ENCODE results near the gene KCNQ2.

Gene KCNQ2

DNA sequence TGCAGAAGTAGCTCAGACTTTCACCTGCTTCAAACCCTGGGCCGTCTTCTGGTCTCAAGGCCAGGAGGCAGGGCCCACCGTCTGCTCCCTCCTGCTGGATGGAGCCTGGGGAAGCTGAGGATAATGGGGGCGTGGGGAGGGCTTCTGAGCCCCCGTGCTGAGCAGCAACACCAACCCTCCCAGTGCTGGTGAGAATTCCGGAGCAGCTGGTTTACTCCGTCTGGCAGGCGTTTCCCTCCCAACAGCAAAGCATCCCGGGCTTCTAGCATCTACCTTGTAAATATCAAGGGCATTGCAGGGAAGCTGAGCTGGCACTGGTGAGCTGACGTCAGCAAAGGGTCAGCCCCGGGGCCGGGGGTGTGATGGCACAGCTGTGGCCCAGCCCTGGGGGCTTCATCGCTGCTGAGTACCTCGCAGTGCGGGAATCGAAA lies 94.5 kb downstream of the KCNQ2 start:
- Histone ChIP-seq H3K36me3 (ENCODE audit: control insufficient read depth, low read depth, low read length) (no peaks in the 10 kb centered on the region), H3K27ac (ENCODE audit: low read length) (no peak overlapping the region), H3K9me3 (ENCODE audit: control insufficient read depth, low read depth, low read length) (no peaks in the 10 kb centered on the region), H3K4me1 (ENCODE audit: control insufficient read depth, low read depth, low read length) (peaks cover 8% of the 10 kb centered on the region), H3K4me3 (ENCODE audit: low read length) (no peak overlapping the region), H3K9ac (ENCODE audit: low read length) (no peak overlapping the region), H3K27me3 (ENCODE audit: control insufficient read depth, insufficient read depth, low read length) (peaks cover 10% of the 10 kb centered on the region)

DNA sequence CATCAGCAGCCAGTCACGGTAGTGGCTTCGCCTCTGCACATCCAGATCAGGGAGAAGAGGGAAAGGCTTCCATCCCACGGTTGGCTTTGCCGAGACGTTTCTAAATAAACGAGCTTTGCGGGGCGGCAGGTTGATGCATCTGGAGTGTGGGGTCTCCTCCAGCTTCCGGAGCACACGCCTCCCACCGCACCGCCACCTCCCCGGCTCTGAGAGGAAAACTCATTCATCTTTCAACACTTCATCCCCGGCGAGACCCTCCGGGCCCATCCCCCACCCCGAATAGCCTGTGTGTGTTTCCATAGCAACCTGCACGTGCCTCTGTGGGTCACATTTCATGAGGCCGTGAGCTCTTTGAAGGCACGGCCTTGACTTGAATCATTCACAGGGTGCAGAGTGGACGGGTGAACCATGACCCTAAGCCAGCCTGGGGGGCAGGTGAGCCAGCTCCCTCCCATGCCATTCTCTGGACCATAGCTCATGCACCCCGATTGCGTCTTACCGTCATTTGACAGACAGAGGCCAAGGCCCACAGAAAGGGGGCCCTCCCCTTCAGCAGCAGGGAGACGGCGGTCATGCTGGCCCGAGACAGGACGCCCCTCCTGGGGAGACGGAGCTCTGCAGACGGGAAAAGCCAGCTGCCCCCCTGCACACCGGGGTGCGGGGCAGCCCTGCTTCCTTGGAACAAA lies 95.1 kb downstream of the KCNQ2 start:
- H3K9ac ChIP-seq (ENCODE audit: low read length), result no peak overlapping the region
- peaks cover 8% of the 10 kb centered on the region for H3K4me1 ChIP-seq (ENCODE audit: control insufficient read depth, low read depth, low read length)
- no peak overlapping the region for H3K27ac ChIP-seq (ENCODE audit: low read length)
- H3K9me3 ChIP-seq (ENCODE audit: control insufficient read depth, low read depth, low read length), result no peaks in the 10 kb centered on the region
- H3K36me3 ChIP-seq (ENCODE audit: control insufficient read depth, low read depth, low read length), result no peaks in the 10 kb centered on the region
- H3K4me3 ChIP-seq (ENCODE audit: low read length), result no peak overlapping the region
- peaks cover 10% of the 10 kb centered on the region for H3K27me3 ChIP-seq (ENCODE audit: control insufficient read depth, insufficient read depth, low read length)

DNA sequence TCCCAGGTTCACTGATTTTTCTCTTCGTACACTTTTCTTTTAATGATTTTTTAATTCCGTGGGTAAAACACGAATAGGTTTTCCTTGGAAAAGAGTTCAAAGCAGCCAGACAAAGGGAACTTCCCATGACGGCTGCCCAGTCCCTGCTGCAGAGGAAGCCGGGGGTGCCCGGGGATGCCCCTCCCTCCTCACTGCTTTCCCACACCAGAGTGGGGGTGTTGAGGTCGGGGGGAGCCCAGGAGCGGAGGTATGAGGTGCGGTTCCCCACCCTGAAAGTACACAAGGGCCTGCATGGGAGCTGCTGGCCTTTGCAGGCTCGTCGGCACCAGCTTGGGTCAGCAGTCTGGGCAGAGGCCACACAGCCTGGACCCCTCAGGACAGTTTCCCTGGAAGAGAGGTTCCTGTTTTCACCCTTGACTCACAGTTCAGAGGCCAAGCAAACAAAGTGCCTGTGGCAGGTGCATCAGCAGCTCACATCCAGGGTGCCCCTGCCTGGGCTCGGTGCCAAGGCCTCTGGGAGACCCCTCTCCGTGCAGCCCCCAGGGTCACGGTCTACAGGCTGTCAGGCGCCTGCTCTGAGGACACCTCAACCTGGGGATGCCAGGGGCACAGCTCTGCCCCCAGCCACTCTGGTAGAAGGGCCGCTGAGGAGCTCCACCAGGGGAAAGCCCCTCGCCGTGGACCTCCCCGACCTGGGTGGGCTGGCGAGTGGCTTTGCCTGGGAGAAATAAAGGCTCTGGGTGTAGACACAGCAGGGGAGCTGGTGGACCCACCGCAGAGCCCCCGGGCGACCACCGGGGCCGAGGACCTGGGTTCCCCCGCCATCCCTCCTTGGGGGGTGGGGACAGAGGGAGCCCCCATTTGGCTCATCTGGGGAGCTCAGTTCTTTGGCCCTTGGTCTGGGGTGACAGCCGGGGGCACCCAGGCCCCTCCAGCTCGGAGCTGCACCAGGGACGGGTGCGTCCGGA lies 95.9 kb downstream of the KCNQ2 start:
- no peak overlapping the region for H3K27ac ChIP-seq (ENCODE audit: low read length)
- peaks cover 8% of the 10 kb centered on the region for H3K4me1 ChIP-seq (ENCODE audit: control insufficient read depth, low read depth, low read length)
- H3K36me3 ChIP-seq (ENCODE audit: control insufficient read depth, low read depth, low read length), result no peaks in the 10 kb centered on the region
- H3K9ac ChIP-seq (ENCODE audit: low read length), result no peak overlapping the region
- H3K27me3 ChIP-seq (ENCODE audit: control insufficient read depth, insufficient read depth, low read length), result peaks cover 10% of the 10 kb centered on the region
- H3K9me3 ChIP-seq (ENCODE audit: control insufficient read depth, low read depth, low read length), result no peaks in the 10 kb centered on the region
- H3K4me3 ChIP-seq (ENCODE audit: low read length), result no peak overlapping the region

DNA sequence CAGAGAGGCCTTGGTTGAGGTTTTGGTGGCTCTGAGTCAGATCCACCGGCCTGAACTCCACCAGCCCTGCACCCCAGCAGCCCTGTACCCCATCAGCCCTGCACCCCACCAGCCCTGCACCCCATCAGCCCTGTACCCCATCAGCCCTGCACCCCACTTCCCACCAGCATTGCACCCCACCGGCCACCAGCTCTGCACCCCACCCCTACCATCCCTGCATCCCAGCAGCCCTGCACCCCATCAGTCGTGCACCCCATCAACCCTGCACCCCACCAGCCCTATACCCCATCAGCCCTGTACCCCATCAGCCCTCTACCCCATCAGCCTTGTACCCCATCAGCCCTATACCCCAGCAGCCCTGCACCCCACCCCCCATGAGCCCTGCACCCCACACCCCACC lies 97.0 kb downstream of the KCNQ2 start:
- Histone ChIP-seq H3K36me3 (ENCODE audit: control insufficient read depth, low read depth, low read length) (no peaks in the 10 kb centered on the region), H3K4me3 (ENCODE audit: low read length) (no peak overlapping the region), H3K27ac (ENCODE audit: low read length) (no peak overlapping the region), H3K9ac (ENCODE audit: low read length) (no peak overlapping the region), H3K9me3 (ENCODE audit: control insufficient read depth, low read depth, low read length) (no peaks in the 10 kb centered on the region), H3K27me3 (ENCODE audit: control insufficient read depth, insufficient read depth, low read length) (peaks cover 10% of the 10 kb centered on the region), H3K4me1 (ENCODE audit: control insufficient read depth, low read depth, low read length) (peaks cover 8% of the 10 kb centered on the region)

DNA sequence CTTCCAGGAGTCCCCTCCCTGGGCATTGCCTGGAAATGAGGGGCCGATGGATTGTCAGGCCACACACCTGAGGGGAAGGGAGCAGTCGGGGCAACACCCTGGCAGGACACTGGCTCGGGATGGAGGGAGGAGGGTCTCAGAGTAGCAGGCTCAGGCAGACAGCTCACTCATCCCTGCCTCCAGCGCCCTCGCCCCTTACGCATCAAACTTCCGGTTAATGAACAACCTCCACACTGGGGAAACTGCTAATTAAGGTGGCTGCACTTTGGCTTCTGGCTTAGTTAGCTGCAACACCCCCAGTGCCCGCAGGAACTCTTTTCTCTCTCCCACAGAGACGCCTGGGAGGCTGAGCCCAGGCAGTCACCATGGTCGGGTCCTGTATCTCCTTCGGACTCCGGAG lies 98.0 kb downstream of the KCNQ2 start:
- Histone ChIP-seq H3K4me1 (ENCODE audit: control insufficient read depth, low read depth, low read length) (peaks cover 8% of the 10 kb centered on the region), H3K9ac (ENCODE audit: low read length) (no peak overlapping the region), H3K27me3 (ENCODE audit: control insufficient read depth, insufficient read depth, low read length) (peaks cover 10% of the 10 kb centered on the region), H3K27ac (ENCODE audit: low read length) (no peak overlapping the region), H3K4me3 (ENCODE audit: low read length) (no peak overlapping the region), H3K36me3 (ENCODE audit: control insufficient read depth, low read depth, low read length) (no peaks in the 10 kb centered on the region), H3K9me3 (ENCODE audit: control insufficient read depth, low read depth, low read length) (no peaks in the 10 kb centered on the region)

DNA sequence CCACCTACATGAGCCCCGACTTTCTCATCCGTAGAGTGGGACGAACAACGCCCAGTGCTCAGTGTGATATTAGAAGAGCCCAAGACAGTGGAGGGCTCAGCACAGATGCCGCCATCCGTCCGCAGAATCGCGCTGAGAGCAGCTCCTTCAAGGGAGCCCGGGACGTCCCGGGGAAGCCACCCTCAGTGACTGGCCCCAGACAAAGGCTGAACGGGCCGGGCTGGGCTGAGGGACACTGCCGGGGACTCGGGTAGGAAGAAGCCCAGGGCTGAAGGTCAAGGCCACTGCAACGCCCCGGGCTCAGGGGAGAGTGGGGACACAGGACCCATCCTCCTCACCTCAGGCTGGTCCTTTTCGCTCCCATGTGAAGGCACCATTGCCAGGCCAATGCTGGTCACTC lies 98.5 kb downstream of the KCNQ2 start:
- peaks cover 10% of the 10 kb centered on the region for H3K27me3 ChIP-seq (ENCODE audit: control insufficient read depth, insufficient read depth, low read length)
- no peak overlapping the region for H3K4me3 ChIP-seq (ENCODE audit: low read length)
- no peak overlapping the region for H3K9ac ChIP-seq (ENCODE audit: low read length)
- no peaks in the 10 kb centered on the region for H3K9me3 ChIP-seq (ENCODE audit: control insufficient read depth, low read depth, low read length)
- no peak overlapping the region for H3K27ac ChIP-seq (ENCODE audit: low read length)
- no peaks in the 10 kb centered on the region for H3K36me3 ChIP-seq (ENCODE audit: control insufficient read depth, low read depth, low read length)
- H3K4me1 ChIP-seq (ENCODE audit: control insufficient read depth, low read depth, low read length), result peaks cover 8% of the 10 kb centered on the region

DNA sequence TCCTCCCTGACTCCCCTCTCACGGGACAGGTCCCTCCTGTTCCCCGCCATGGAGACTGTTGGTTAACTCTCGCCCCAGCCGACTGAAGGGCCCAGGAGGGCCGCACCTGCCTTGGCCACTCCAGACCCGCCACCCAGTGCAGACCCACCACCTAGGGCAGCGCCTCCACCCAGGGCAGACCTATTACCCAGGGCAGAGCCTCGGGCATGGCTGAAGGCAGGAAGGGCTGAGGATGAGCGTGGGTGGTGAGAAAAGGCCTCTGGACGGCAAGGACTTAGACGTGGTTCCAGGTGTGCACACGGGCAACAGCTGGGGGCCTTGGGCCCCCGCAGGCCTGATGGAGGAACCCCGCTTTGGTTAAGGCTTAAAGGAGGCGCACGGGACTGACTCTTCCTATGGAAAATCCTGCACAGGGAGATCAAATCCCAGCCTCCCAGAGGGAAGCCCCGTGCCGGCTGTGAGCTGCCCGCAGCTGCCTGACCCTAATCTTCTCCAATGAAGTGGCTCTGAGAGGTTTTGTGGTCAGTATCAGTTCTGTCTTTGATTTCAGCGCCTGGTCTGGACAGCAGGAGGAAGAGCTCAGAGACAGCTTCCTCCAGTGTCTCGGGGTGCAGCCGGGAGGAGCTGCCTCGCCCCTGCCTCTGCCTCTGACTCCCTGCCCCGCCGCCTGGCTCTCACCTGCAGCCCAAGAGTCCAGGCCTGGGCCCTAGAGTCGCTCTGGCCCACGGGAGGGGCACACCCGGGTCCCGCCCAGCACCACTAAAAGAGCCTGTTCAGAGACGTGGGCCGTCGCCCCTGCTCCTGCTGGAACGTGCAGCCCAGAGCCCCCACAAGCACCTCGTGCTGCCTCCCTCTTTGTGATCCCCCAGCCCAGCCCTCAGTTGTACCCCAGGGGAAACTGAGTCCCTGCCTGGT lies 99.2 kb downstream of the KCNQ2 start:
- H3K27me3 ChIP-seq (ENCODE audit: control insufficient read depth, insufficient read depth, low read length), result peaks cover 5% of the 10 kb centered on the region
- H3K9ac ChIP-seq (ENCODE audit: low read length), result no peak overlapping the region
- H3K36me3 ChIP-seq (ENCODE audit: control insufficient read depth, low read depth, low read length), result no peaks in the 10 kb centered on the region
- no peak overlapping the region for H3K27ac ChIP-seq (ENCODE audit: low read length)
- peaks cover 5% of the 10 kb centered on the region for H3K4me1 ChIP-seq (ENCODE audit: control insufficient read depth, low read depth, low read length)
- no peak overlapping the region for H3K4me3 ChIP-seq (ENCODE audit: low read length)
- no peaks in the 10 kb centered on the region for H3K9me3 ChIP-seq (ENCODE audit: control insufficient read depth, low read depth, low read length)

DNA sequence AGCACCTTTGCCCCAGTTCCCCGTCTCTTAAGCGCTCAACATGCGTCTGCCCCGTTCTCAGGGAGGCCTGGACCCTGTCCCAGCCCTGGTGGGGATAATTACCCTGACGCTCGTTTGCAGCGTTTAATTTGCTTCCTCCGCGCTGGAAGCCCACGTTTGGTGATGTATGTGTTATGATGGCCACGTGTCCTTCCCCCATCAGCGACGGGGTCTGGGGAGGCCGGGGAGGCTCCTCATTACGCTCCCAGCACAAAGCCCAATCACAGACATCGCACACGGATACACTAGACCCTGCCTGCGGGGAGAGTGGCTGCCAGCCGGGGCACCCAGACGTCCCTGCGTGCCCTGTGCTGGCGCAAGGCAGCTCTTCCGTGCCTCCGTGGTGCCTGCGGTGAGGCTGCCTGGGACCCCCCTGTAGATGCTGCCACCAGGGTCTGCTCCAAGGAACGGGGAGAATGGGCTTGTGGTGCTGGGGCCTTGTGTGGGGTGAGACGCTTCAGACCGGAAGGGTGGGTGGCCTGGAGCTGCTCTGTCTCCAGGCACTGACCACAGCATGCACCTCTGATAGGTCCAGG lies 101.1 kb downstream of the KCNQ2 start:
- Histone ChIP-seq H3K4me1 (ENCODE audit: control insufficient read depth, low read depth, low read length) (peaks cover 5% of the 10 kb centered on the region), H3K27ac (ENCODE audit: low read length) (no peak overlapping the region), H3K9ac (ENCODE audit: low read length) (no peak overlapping the region), H3K9me3 (ENCODE audit: control insufficient read depth, low read depth, low read length) (no peaks in the 10 kb centered on the region), H3K27me3 (ENCODE audit: control insufficient read depth, insufficient read depth, low read length) (no peaks in the 10 kb centered on the region), H3K4me3 (ENCODE audit: low read length) (no peak overlapping the region), H3K36me3 (ENCODE audit: control insufficient read depth, low read depth, low read length) (no peaks in the 10 kb centered on the region)

DNA sequence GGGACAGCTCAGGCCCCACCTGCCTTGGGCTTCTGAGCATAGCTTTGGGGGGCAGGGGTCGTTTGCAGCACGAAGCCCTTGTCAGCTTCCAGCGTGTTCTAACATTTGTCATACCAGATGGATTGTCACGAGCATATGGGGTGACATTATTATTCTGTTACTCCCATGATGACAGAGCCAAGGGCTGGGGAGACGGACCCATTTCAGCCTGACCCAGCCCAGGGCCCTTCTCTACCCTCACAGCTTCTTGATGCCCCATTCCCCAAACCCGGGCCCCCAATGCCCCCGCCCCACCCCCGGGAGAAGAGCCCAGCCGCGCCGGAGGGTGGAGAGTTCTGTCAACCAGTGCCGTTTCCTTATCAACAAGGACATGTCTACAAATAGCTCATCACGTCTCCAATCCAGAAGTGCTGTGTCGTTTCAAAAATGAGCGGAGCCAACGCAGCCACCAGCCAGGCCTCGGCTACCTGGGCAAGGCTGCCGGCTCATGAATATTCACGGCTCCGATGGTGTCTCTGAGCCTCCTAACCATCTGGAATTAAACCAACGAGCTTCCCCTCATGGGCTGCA lies 101.8 kb downstream of the KCNQ2 start:
- Histone ChIP-seq H3K9me3 (ENCODE audit: control insufficient read depth, low read depth, low read length) (no peaks in the 10 kb centered on the region), H3K36me3 (ENCODE audit: control insufficient read depth, low read depth, low read length) (no peaks in the 10 kb centered on the region), H3K4me1 (ENCODE audit: control insufficient read depth, low read depth, low read length) (peaks cover 5% of the 10 kb centered on the region), H3K4me3 (ENCODE audit: low read length) (no peak overlapping the region), H3K27ac (ENCODE audit: low read length) (no peak overlapping the region), H3K27me3 (ENCODE audit: control insufficient read depth, insufficient read depth, low read length) (no peaks in the 10 kb centered on the region), H3K9ac (ENCODE audit: low read length) (no peak overlapping the region)

DNA sequence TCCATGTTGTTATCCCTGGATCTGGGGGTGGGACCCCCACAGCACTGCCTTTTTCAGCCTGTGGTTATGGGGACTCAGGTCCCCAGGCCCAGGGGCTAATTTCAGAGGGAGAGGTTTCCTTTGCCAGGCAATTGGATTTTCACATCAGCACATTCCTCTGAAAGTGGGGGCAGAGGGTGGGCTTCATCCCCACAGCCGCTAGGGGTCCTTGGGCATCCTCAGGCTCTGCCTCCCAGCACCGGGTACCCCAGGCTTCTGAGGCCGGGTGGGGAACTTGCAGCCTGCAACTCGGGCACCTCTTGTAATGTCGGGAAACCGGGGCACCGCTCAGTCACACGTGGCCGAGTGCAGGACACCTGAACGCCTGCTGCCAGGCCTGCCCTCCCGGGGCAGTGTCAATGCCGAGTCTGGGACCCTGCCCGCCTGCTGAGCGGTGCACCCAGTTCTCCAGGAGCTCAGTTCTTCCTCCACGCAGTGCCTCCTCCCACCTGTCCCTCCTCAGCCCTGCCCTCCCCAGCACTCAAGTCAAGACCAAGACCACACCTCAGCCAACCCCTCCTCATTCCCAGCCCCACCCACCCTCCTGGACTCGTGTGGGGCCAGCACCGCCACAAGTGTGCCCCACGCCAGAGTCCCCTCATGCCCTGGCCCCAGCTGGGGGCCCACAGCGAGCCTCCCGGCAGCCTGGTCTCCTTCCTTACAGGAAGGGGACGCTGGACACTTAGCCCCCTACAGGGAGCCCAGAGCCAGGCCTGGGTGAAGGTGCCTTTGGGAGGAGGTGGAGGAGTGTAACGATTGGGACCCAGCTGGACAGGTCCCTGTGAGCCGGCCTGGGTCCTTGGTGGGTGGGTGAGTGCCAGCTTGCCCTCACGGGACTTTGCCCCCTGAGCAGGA lies 102.5 kb downstream of the KCNQ2 start:
- no peaks in the 10 kb centered on the region for H3K27me3 ChIP-seq (ENCODE audit: control insufficient read depth, insufficient read depth, low read length)

More for the DNA sequence above, 102.5 kb downstream of the KCNQ2 start:
- H3K4me3 ChIP-seq (ENCODE audit: low read length), result no peak overlapping the region
- no peaks in the 10 kb centered on the region for H3K9me3 ChIP-seq (ENCODE audit: control insufficient read depth, low read depth, low read length)
- peaks cover 5% of the 10 kb centered on the region for H3K4me1 ChIP-seq (ENCODE audit: control insufficient read depth, low read depth, low read length)
- no peak overlapping the region for H3K27ac ChIP-seq (ENCODE audit: low read length)
- no peak overlapping the region for H3K9ac ChIP-seq (ENCODE audit: low read length)
- H3K36me3 ChIP-seq (ENCODE audit: control insufficient read depth, low read depth, low read length), result no peaks in the 10 kb centered on the region

Data from iPS-18a (cell line).